Measurements from ENCODE around the gene PPARG.

Gene PPARG

GRCh38 chr3:12427551-12427950 lies 138.7 kb downstream of the PPARG start:
- no peak overlapping the region for H3K4me3 ChIP-seq (ENCODE audit: low read depth, low read length)
- TF ChIP-seq, protein P1, sequence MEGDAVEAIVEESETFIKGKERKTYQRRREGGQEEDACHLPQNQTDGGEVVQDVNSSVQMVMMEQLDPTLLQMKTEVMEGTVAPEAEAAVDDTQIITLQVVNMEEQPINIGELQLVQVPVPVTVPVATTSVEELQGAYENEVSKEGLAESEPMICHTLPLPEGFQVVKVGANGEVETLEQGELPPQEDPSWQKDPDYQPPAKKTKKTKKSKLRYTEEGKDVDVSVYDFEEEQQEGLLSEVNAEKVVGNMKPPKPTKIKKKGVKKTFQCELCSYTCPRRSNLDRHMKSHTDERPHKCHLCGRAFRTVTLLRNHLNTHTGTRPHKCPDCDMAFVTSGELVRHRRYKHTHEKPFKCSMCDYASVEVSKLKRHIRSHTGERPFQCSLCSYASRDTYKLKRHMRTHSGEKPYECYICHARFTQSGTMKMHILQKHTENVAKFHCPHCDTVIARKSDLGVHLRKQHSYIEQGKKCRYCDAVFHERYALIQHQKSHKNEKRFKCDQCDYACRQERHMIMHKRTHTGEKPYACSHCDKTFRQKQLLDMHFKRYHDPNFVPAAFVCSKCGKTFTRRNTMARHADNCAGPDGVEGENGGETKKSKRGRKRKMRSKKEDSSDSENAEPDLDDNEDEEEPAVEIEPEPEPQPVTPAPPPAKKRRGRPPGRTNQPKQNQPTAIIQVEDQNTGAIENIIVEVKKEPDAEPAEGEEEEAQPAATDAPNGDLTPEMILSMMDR (IDR thresholded peaks at IDR 0.05; ENCODE audit: low read depth, low read length, missing control alignments), result no peak
- no peak for DNase-seq (ENCODE audit: low read depth)

GRCh38 chr3:12428126-12428525 lies 139.3 kb downstream of the PPARG start:
- no peak overlapping the region for H3K4me3 ChIP-seq (ENCODE audit: low read depth, low read length)
- no peak for DNase-seq (ENCODE audit: low read depth)
- TF ChIP-seq, protein P1 (IDR thresholded peaks at IDR 0.05; ENCODE audit: low read depth, low read length, missing control alignments), result no peak

- TF ChIP-seq, protein P1 (IDR thresholded peaks at IDR 0.05; ENCODE audit: low read depth, low read length, missing control alignments), result no peak
- no peak for DNase-seq (ENCODE audit: low read depth)
- H3K4me3 ChIP-seq (ENCODE audit: low read depth, low read length), result no peak overlapping the region
Measured at GRCh38 chr3:12430086-12430485, 141.2 kb downstream of the PPARG start.

DNA sequence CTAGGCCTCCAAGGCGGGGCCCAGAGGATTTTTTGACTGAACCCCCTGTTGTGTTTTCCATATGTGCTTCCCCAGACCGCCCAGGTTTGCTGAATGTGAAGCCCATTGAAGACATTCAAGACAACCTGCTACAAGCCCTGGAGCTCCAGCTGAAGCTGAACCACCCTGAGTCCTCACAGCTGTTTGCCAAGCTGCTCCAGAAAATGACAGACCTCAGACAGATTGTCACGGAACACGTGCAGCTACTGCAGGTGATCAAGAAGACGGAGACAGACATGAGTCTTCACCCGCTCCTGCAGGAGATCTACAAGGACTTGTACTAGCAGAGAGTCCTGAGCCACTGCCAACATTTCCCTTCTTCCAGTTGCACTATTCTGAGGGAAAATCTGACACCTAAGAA lies 145.0 kb downstream of the PPARG start:
- DNase-seq (ENCODE audit: low read depth), result no peak
- TF ChIP-seq, protein P1 (IDR thresholded peaks at IDR 0.05; ENCODE audit: low read depth, low read length, missing control alignments), result no peak
- H3K4me3 ChIP-seq (ENCODE audit: low read depth, low read length), result no peak overlapping the region

GRCh38 chr3:12436514-12437220 lies 147.8 kb downstream of the PPARG start:
- H3K4me3 ChIP-seq (ENCODE audit: low read depth, low read length), result no peak overlapping the region
- DNase-seq (ENCODE audit: low read depth), result no peak
- TF ChIP-seq, protein P1 (IDR thresholded peaks at IDR 0.05; ENCODE audit: low read depth, low read length, missing control alignments), result no peak

- DNase-seq (ENCODE audit: low read depth), result no peak
- no peak overlapping the region for H3K4me3 ChIP-seq (ENCODE audit: low read depth, low read length)
- TF ChIP-seq, protein P1 (IDR thresholded peaks at IDR 0.05; ENCODE audit: low read depth, low read length, missing control alignments), result no peak
Measured at GRCh38 chr3:12437221-12437605, 148.3 kb downstream of the PPARG start.

DNA sequence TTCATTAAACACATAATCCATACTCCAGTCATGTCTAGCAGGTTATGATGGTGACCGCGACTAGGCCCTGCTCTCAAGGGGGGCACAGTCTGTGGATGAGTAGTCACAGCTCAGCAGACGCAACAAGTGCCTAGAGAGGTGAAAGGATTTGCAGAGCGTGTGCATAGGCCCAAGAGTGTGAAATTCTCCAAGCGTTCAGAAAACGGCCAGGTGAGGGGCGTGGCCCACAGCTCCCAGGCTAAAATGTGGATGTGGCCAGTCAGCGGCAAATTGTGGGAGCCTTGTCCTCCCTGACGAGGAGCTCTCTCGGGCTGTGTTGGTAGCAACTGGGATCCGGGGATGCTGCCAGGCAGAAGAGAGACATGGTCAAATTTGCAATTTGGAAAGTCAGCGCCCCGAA lies 149.0 kb downstream of the PPARG start:
- DNase-seq (ENCODE audit: low read depth), result no peak
- H3K4me3 ChIP-seq (ENCODE audit: low read depth, low read length), result no peak overlapping the region
- TF ChIP-seq, protein P1 (IDR thresholded peaks at IDR 0.05; ENCODE audit: low read depth, low read length, missing control alignments), result no peak

Measured in GM12864 (cell line).